ENCODE results near the gene SPATA33.
"Not testable (repeated sequence)": the region's sequence is repeated elsewhere in the genome, so short reads cannot be mapped to it uniquely, and the experiment has no call there.

The SPATA33 gene

GRCh38 chr16:89695086-89695874, 37.6 kb downstream of the SPATA33 start:
- peak in 1 of 3 experiments; percentile 14 for DNase-seq

DNA sequence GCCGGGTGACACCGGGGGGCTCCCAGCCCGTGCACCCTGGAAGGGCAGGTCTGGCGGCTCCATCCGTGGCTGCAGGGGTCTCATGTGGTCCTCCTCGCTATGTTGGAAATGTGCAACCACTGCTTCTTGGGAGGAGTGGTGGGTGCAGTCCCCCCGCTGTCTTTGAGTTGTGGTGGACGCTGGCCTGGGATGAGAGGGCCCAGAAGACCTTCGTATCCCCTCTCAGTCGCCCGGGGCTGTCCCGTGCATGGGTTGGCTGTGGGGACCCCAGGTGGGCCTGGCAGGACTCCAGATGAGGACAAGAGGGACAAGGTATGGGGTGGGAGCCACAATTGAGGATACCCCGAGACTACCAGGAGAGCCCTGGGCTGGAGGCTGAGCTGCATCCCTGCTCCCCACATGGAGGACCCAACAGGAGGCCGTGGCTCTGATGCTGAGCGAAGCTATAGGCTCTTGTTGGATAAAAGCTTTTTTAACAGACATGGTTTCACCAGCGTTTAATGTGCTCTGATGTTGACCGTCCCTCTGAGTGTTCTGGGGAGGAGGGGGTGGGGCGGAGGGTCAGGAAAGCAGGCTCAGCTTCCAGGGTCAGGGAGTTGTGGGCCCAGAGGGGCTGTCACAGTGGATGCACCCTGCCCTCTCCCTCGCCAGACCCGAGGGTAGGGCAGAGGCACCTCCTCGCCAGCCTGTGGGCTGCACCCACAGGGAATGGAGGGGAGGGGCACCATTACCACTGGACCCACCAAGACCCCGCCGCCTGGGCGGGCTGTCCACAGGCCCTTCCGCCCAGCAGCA, 38.4 kb downstream of the SPATA33 start:
- peak in 1 of 3 experiments; percentile 4 for DNase-seq

DNA sequence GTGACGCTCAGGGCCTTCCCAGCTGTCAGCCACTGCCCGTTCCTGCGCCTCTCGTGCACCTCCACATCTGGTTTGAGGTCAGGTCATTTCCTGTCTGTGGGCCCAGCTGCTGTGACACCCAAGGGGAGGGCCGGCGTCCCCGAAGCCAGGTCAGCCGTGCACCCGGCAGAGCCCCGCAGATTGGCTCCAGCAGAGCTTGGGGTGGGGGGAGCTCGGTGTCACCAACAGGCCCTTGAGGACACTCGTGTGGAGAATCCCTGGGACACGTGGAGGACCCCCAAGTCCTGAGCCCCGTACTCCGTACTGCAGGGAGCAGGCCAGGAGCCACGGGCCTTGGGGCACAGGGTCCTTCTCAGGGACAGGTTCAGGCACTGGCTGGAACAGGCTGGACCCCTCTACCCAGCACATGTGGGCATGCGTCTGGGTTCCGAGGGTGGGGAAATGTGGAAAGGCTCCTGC, 39.1 kb downstream of the SPATA33 start:
- peak in 1 of 3 experiments; percentile 35 for DNase-seq

DNA sequence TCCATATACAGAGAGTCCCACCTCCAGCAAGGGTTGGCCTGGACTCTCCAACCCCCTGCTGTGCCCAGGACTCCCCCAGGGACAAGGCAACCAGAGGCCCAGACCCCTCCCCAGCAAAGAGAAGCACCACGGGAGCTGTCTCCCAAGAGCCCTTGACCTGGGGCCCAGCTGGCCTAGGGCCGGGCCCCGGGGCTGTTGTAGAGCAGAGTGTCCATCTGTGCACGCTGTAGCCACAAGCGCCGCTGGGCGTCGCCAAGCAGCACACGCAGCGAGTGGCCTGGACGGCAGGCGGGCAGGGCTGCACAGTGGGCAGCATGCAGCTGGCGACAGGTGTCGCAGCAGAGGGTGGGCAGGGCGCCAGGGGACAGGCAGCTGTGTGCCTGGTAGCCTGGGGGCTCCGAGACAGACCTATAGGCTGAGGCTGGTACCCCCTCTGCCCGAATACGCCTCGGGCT, 39.6 kb downstream of the SPATA33 start:
- DNase-seq: peak in 2 of 3 experiments; percentile 83 to 92

DNA sequence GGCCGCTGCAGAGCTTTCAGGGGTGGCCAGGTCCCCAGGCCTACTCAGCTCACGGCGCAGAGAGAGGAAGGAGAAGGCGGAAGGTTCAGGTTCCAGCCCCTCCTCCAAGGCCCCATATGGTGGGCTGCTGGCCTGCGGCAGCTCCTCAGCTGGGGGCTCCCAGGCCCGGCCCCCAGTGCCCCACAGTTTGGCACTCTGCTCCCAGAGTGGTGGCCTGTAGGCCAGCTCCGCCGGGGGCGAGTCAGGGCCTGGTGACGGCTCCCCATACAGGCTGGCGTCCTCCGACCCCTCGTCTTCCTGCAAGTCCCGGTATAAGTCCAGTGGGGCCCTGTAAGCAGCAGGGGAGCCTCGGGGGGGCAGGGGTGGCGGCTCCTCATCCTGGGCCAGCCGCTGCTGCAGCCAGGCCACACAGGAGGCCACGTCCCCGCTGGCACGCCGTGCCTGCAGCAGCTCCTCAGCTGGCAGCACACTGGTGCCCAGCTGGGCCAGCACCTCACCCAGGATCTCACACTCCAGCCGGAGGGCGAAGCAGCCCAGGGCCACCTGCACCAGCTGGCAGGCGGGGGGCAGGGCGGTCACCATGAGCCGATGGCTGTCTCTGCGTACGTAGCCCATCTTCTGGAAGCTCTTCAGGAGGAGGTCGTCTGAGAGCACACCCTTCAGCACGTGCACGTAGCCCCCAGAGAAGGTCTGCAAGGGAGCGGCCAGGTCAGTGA, 40.1 kb downstream of the SPATA33 start:
- DNase-seq: peak in 2 of 3 experiments; percentile 73 to 84

- DNase-seq: not testable (repeated sequence)
Observed at GRCh38 chr16:89698717-89699116, 41.1 kb downstream of the SPATA33 start.

DNA sequence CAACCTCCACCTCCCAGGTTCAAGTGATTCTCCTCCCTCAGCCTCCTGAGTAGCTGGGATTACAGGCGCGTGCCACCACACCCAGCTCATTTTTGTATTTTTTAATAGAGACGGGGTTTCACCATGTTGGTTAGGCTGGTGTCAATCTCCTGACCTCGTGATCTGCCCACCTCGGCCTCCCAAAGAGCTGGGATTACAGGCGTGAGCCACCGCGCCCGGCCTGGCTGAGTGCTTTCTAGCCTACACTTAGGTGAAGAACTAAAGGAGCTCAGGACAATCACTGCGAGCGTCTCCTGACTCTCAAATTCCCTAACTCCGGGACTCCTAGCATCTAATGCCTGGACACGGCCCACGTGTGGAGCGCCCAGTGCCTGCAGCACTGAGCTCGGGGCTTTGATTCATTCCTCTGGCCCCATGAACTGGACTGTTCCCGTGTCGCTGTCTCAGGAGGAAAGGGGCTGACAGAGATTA, 42.0 kb downstream of the SPATA33 start:
- not testable (repeated sequence) for DNase-seq

GRCh38 chr16:89700100-89700648, 42.5 kb downstream of the SPATA33 start:
- peak; percentile 95 to 99 (median 98) for DNase-seq

- peak; percentile 46 to 67 (median 62) for DNase-seq
Observed at GRCh38 chr16:89700649-89701424, 43.2 kb downstream of the SPATA33 start.

DNA sequence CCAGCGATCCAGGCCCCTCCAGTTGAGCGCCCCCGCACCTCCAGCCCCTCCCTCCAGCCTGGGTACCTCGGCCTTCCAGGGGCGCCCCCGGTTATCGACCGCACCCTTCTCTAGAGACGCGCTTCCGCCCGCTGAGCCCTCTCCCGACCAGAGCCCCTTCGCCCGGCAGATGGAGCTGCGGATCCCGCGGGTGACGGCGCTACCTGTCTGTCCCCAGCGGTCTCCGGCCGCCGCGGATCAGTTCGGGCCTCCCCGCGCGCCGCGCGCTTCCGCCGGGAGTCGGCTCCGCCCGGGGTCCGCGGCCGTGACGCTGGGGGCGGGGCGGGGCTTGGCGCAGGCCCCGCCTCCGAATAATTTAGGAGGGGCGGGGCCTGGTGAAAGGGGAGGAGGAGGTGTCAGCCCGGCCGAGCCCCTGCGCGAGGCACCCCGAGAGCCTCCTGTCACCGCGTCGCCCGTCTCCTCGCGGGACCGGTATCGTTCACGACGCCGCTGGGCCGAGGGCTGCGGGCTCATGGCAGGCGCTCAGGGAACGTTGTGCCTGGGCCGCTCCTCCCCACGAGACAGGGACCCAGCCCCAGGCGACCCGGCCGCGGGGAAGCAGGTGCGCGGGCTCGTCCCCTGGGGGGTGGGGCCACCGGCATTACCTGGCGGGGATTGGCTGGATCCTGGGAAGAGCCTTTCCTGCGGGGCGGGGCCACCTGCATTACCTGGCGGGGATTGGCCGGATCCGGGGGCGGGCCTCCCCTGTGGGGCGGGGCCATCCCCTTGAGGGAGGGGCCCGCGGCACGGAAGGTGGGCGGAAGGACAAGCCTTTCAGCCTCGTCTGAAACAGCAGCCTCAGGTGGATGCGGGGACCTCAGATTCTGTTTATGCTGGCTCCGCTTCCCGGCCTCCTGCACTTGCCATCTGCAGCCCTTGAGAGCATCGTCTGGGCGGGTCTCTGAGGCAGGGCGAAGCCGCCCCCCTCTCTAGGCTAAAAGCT, 44.1 kb downstream of the SPATA33 start, which contains the start of gene SPATA2L:
TSS of gene SPATA2L (minus strand) at position 281 of the 982 bp plus-strand sequence. CDS start 473 bp downstream, outside the sequence.
- peak; percentile 88 to 98 (median 97) for DNase-seq

GRCh38 chr16:89704281-89704680, 46.6 kb downstream of the SPATA33 start:
- no peak for DNase-seq

GRCh38 chr16:89705006-89705405, 47.4 kb downstream of the SPATA33 start:
- DNase-seq: no peak

DNA sequence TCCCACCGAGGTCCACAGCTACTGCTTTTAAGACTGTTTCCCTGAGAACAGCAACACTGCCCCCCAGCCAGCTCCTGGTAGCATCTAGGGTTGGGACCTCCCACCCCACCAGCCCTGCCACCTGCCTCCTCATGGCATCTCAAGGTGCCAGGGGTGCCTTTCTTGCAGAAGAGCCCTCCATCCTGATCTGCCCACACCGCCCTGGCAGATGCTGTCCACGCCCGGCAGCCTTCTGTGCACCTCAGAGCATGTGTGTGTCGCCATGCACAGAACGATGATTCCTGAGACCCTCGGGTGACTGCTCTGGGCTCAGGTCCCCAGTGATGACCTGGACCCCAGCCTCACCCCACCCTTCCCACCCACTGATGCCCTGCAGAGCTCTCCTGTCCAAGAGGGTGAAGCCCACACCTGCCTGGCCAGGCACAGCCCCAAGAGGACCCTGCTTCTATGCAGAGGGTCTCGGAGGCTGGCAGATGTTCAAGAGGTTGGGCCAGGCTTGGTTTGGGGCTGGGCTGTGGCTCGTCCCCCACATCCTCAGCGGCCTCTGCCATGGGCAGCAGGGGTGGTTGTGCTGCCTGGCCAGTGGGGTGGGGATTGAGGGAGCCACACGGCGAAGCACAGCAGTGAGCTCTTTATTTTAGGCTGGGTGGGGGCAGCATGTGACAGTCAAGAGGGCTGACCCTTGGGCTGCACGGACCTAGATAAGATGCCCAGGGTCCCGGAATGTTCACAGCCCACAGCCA, 49.1 kb downstream of the SPATA33 start:
- DNase-seq: no peak

DNA sequence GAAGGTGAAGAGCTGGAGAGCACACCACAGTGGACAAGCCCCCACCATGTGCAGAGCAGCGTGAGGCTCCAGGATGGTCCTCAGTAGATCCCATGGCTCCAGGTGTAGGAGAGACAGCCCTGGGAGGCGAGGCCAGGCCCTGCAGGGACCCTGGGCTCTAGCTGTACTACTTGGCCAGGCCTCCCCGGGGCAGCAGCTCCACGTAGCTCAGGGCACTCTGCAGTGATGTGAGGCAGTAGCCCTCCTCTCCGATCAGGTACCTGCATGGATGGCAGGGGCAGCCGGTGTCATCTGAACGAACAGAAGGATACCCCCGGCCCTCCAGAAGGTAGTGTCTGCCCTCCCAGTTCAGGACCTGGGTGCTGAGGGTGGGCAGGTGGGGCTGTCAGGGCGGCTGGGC, 50.1 kb downstream of the SPATA33 start:
- DNase-seq: no peak

- DNase-seq: no peak
Observed at GRCh38 chr16:89708481-89708931, 50.9 kb downstream of the SPATA33 start.

GRCh38 chr16:89709166-89709565, 51.5 kb downstream of the SPATA33 start:
- DNase-seq: no peak

GRCh38 chr16:89709716-89710432, 52.2 kb downstream of the SPATA33 start:
- DNase-seq: no peak

DNA sequence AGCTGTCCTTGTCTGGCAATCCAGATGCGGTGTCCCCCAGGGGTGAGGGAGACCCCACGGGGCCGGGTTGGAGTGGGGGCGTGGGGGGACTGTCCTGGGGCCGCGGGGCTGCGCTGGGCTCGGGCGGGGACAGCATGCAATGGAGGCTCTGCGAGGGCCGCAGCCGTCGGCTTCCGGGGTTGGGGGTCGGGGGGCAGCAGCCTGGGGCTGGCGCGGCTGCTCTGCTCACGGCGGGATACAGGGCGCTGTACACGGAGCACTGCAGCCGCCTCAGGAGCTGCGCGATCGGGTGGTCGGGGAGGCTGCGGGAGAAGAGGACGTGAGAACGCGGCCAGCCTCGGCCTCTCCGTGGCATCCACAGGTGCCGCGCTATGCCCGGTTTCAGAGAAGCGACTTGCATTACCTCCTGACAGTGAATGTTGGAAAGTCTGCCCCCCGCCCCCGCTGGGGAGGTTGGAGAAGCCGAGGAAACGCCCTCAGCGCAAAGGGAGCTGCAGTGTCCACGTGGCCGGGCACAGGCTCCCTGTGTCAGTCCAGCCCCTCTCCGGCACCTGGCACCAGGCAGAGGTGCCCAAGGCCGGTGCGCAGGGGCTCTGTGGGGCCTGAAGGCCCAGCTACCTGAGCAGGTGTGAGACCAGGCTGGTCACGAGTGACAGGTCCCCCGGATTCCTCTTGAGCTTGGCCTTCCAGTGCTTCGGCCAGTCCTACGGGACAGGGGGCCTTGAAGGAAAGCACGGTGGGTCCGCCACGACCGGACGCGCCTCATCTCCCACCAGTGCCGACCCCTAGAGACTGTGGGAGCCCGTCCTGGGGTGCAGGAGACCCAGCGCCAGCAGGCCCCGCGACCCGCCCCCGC, 53.3 kb downstream of the SPATA33 start:
- no peak for DNase-seq

All from NCI-H1417 (cell line).